Fibroblast of lung (primary cell): ENCODE data around the gene SNX8.

Experiments used
- CTCF ChIP-seq, 2 donors: IDR thresholded peaks in 1 of 2; conservative IDR thresholded peaks in 1 of 2; 1 replicate in 1 of 2; 2 replicates in 1 of 2; pipeline ENCODE4 v1.5.1; 2011 to 2012; ENCODE audit warnings: low read length in 2 of 2, control low read depth in 1 of 2, inconsistent platforms in 1 of 2, low read depth in 1 of 2, mild to moderate bottlenecking in 1 of 2
- EZH2 ChIP-seq: IDR thresholded peaks from 2 replicates; pipeline ENCODE4 v1.5.1; 2012; ENCODE audit warnings: low read length, control low read depth, mild to moderate bottlenecking; ENCODE audit errors: missing control alignments

GRCh38 chr7:2228921-2229320 is 85.3 kb downstream of the SNX8 start:
- no peak for TF ChIP-seq CTCF (conservative IDR thresholded peaks at IDR 0.05 in 1 of 2, IDR thresholded peaks at IDR 0.05 in 1 of 2; ENCODE audit: low read depth in 1 of 2, low read length in 2 of 2)
- no peak for TF ChIP-seq EZH2
